HCT116 (cell line): ENCODE results near the gene ARVCF. TPM values are rescaled to one million over a fixed set of nuclear protein-coding genes. Genes with fewer than 3 reads are reported as not detected.

Experiments used
- ATAC-seq: fragments of 200-7000 bp; cut with Tn5 transposase; 2 replicates; pipeline ENCODE4 v1.9.1; 2020; ENCODE audit warnings: mild to moderate bottlenecking, moderate library complexity
- BruUV-seq: library from RNA; stranded (reverse); fragments of 400-500 nt; replicated peaks from 2 replicates; lab custom pipeline; 2021; lab: Mats Ljungman, UMichigan
- CTCF ChIA-PET: fragments of 300-600 bp; sonication (Branson Sonifier 250); formaldehyde crosslinking; loops from one replicate; lab custom pipeline; 2021; ENCODE audit warnings: antibody characterized with exemption; lab: Charles Lee
- POLR2A ChIA-PET: fragments of 300-600, 350-600 bp; sonication (Branson Sonifier 250); formaldehyde crosslinking; loops from one replicate; lab custom pipeline; 2021; ENCODE audit warnings: antibody characterized with exemption; lab: Charles Lee
- RAD21 ChIA-PET, 2 experiments: fragments of 300-600 bp; sonication (Branson Sonifier 250); formaldehyde crosslinking; loops; one replicate each; lab custom pipeline; 2023; ENCODE audit warnings: low total read pairs in 2 of 2; ENCODE audit not compliant: uncharacterized antibody in 2 of 2, unreplicated experiment in 2 of 2, low non-redundant PET in 1 of 2; lab: Charles Lee
- DNase-seq: peaks from one replicate; pipeline ENCODE4 v3.0.0-alpha.2; 2010; ENCODE audit warnings: low read depth, low spot score
- H2AFZ ChIP-seq: fragments of 200-600 bp; shearing (Covaris generic), sonication (generic); 2 replicates; pipeline ENCODE4 v1.6.1; 2017; ENCODE audit warnings: low read depth, mixed run types, mixed read lengths, antibody characterized with exemption, low read length; ENCODE audit not compliant: poor library complexity, severe bottlenecking
- H3K27ac ChIP-seq: 2 replicates; pipeline ENCODE4 v1.5.1; 2012; ENCODE audit warnings: low read depth, low read length
- H3K27me3 ChIP-seq: fragments of 200-600 bp; sonication (generic); 2 replicates; pipeline ENCODE4 v1.6.1; 2016; ENCODE audit warnings: mixed run types, low read length, mixed read lengths; ENCODE audit not compliant: insufficient read depth
- H3K36me3 ChIP-seq, 2 experiments: fragments of 200-500 bp in 1 of 2; fragments of 200-600 bp in 1 of 2; sonication (Bioruptor generic) in 1 of 2; sonication (generic) in 1 of 2; 2 replicates each; pipeline versions ENCODE4 v1.5.1 to v1.6.1; 2014 to 2016; ENCODE audit warnings: low read length in 2 of 2, inconsistent platforms in 1 of 2, mixed read lengths in 1 of 2, mixed run types in 1 of 2; ENCODE audit not compliant: insufficient read depth in 2 of 2, control insufficient read depth in 1 of 2
- H3K4me1 ChIP-seq, 2 experiments: fragments of 200-600 bp in 1 of 2; sonication (generic) in 1 of 2; 2 replicates each; pipeline versions ENCODE4 v1.5.1 to v1.6.1; 2012 to 2017; ENCODE audit warnings: low read length in 2 of 2, inconsistent platforms in 1 of 2, mild to moderate bottlenecking in 1 of 2, mixed read lengths in 1 of 2, mixed run types in 1 of 2, moderate library complexity in 1 of 2; ENCODE audit not compliant: insufficient read depth in 2 of 2, control insufficient read depth in 1 of 2
- H3K4me2 ChIP-seq: fragments of 200-600 bp; sonication (generic); 2 replicates; pipeline ENCODE4 v1.6.1; 2017; ENCODE audit warnings: mixed run types, low read length, mixed read lengths
- H3K4me3 ChIP-seq, 2 experiments: fragments of 200-600 bp in 1 of 2; sonication (generic) in 1 of 2; replicated peaks in 1 of 2; 2 replicates each; pipeline ENCODE4 v1.5.1; 2011 to 2016; ENCODE audit warnings: low read length in 2 of 2, control low read depth in 1 of 2, low read depth in 1 of 2, mild to moderate bottlenecking in 1 of 2, mixed read lengths in 1 of 2, mixed run types in 1 of 2
- H3K79me2 ChIP-seq: fragments of 200-600 bp; sonication (generic); 2 replicates; pipeline ENCODE4 v1.6.1; 2017; ENCODE audit warnings: mild to moderate bottlenecking, mixed run types, low read length, moderate library complexity, mixed read lengths; ENCODE audit not compliant: insufficient read depth
- H3K9ac ChIP-seq: fragments of 200-600 bp; sonication (generic); 2 replicates; pipeline ENCODE4 v1.6.1; 2016; ENCODE audit warnings: low read length, mixed read lengths
- H3K9me2 ChIP-seq: fragments of 200-600 bp; sonication (generic), shearing (Covaris generic); 2 replicates; pipeline ENCODE4 v1.6.1; 2017; ENCODE audit warnings: mixed run types, mild to moderate bottlenecking, moderate library complexity; ENCODE audit not compliant: insufficient read depth
- H3K9me3 ChIP-seq, 2 experiments: fragments of 200-500 bp in 1 of 2; fragments of 200-600 bp in 1 of 2; sonication (Bioruptor generic) in 1 of 2; sonication (generic) in 1 of 2; 2 replicates each; pipeline ENCODE4 v1.6.1; 2014 to 2017; ENCODE audit warnings: low read length in 2 of 2, mixed read lengths in 2 of 2, inconsistent platforms in 1 of 2, low read depth in 1 of 2, mild to moderate bottlenecking in 1 of 2, mixed run types in 1 of 2, moderate library complexity in 1 of 2; ENCODE audit not compliant: control insufficient read depth in 1 of 2, insufficient read depth in 1 of 2
- H4K20me1 ChIP-seq: fragments of 200-600 bp; sonication (generic), shearing (Covaris generic); 2 replicates; pipeline ENCODE4 v1.6.1; 2017; ENCODE audit warnings: mixed run types, mild to moderate bottlenecking, moderate library complexity; ENCODE audit not compliant: insufficient read depth
- CBX3 ChIP-seq: IDR thresholded peaks from 2 replicates; pipeline ENCODE4 v1.6.1; 2012; ENCODE audit warnings: low read depth
- CTCF ChIP-seq, 3 experiments: fragments of 200-600 bp in 1 of 3; sonication (generic) in 1 of 3; IDR thresholded peaks in 2 of 3; conservative IDR thresholded peaks in 1 of 3; 2 replicates each; pipeline ENCODE4 v1.5.1; 2012 to 2017; ENCODE audit warnings: low read depth in 2 of 3, low read length in 2 of 3, antibody characterized with exemption in 1 of 3, borderline replicate concordance in 1 of 3, control low read depth in 1 of 3, mild to moderate bottlenecking in 1 of 3, mixed read lengths in 1 of 3, mixed run types in 1 of 3, moderate library complexity in 1 of 3; ENCODE audit not compliant: insufficient read depth in 1 of 3
- ELF1 ChIP-seq: IDR thresholded peaks from 2 replicates; pipeline ENCODE4 v1.6.1; 2012; ENCODE audit warnings: low read depth, borderline replicate concordance
- TCF7L2 ChIP-seq: IDR thresholded peaks from 2 replicates; pipeline ENCODE4 v1.7.0; 2011; ENCODE audit warnings: borderline replicate concordance, inconsistent platforms; ENCODE audit not compliant: insufficient read depth, insufficient read length; ENCODE audit errors: extremely low read depth
- YY1 ChIP-seq: IDR thresholded peaks from 2 replicates; pipeline ENCODE4 v1.6.1; 2011; ENCODE audit warnings: low read length, low read depth, moderate library complexity, mild to moderate bottlenecking; ENCODE audit not compliant: insufficient replicate concordance; ENCODE audit errors: extremely low read depth
- ZBTB33 ChIP-seq: IDR thresholded peaks from 2 replicates; pipeline ENCODE4 v1.6.1; 2011; ENCODE audit warnings: mild to moderate bottlenecking, low read length, moderate library complexity; ENCODE audit not compliant: insufficient replicate concordance; ENCODE audit errors: extremely low read depth
- intact Hi-C: fragments of 100-400 bp; cut with micrococcal nuclease; formaldehyde crosslinking; loops from 2 replicates; pipeline ENCODE4 v1.10.0; 2022
- total RNA-seq: library from RNA; stranded (reverse); gene quantifications from one replicate; pipeline ENCODE4 v1.2.1, GENCODE V29; 2021; ENCODE audit not compliant: unreplicated experiment

The ARVCF gene
- total RNA-seq, 1 experiment from 2014 or later = 42.8 TPM

- no peak overlapping the region for H3K4me3 ChIP-seq
- no peak overlapping the region for H3K27ac ChIP-seq
- no peaks in the 10 kb centered on the region for H3K9me3 ChIP-seq
- no peak overlapping the region for H3K9ac ChIP-seq
- no peaks in the 10 kb centered on the region for H3K9me2 ChIP-seq
- no TSS peak for BruUV-seq
- ChIA-PET POLR2A (no interaction called here), RAD21 (no interaction called here), CTCF (no interaction called here)
- H2AFZ ChIP-seq = no peak overlapping the region
- no peaks in the 10 kb centered on the region for H4K20me1 ChIP-seq
- peaks cover 8 to 15% of the 10 kb centered on the region in 2 experiments for H3K4me1 ChIP-seq
- H3K36me3 ChIP-seq = peaks cover 0 to 6% of the 10 kb centered on the region in 2 experiments; a peak in 1 of 4 replicates
- intact Hi-C loops = no loop called here
- ATAC-seq (no peak), DNase-seq (no peak)
- peaks cover 27% of the 10 kb centered on the region for H3K79me2 ChIP-seq
- no peak overlapping the region for H3K4me2 ChIP-seq
- H3K27me3 ChIP-seq = no peaks in the 10 kb centered on the region
- TF ChIP-seq CBX3 = no peak
- TF ChIP-seq TCF7L2 = no peak
- no peak for TF ChIP-seq CTCF (IDR thresholded peaks at IDR 0.05 in 2 of 3, conservative IDR thresholded peaks at IDR 0.05 in 1 of 3; ENCODE audit: borderline replicate concordance in 1 of 3, insufficient read depth in 1 of 3, low read depth in 2 of 3, low read length in 2 of 3)
- no peak for TF ChIP-seq YY1
- no peak for TF ChIP-seq ELF1
- TF ChIP-seq ZBTB33 = no peak
Measured at GRCh38 chr22:19937616-19938473, 78.8 kb downstream of the ARVCF start.
